GM18505 (cell line): Measurements from ENCODE around the gene NTHL1.

Experiments used
- ATAC-seq: cut with Tn5 transposase; IDR thresholded peaks from one replicate; pipeline ENCODE4 v1.9.1; 2021; ENCODE audit not compliant: unreplicated experiment
- POLR2A ChIP-seq: IDR thresholded peaks from 4 replicates; pipeline ENCODE4 v1.6.1; 2011; ENCODE audit warnings: borderline replicate concordance; ENCODE audit not compliant: insufficient read depth, insufficient read length; ENCODE audit errors: extremely low read depth

The NTHL1 gene

DNA sequence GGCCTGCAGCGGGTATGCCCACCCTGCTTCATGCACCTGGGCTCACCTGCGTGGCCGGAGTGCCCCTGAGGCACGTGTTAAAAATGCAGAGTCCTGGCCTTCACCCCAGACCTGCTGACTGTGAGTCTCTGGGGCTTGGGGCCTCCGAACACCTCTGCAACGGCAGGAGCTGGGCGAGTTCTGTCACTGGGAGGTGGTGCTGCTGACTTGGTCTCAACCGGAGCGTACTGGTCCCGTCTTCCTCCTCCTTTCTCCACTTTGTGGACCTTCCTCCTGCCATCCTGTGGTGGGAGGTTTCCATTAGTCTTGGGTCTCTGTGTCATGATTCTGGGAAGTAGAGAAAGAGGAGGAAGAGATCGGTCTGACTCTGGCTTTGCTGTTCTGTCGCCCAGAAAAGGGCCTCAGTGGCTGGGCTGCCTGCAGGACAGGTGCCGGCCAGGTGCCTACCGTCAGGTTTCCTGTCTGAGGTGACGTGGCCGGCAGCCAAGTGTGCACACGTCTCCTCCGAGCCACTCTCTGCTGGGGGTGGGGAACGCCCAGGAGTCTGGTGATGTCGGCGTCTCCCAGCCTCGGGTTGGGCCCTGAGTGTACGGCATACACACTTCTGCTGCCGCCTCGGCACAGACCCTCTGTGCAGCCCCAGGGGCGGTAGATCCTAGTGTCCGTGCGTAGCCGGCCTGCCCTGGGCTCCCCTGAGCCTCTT, 7.1 kb upstream of the NTHL1 start:
- no peak for ATAC-seq
- TF ChIP-seq POLR2A, result no peak

DNA sequence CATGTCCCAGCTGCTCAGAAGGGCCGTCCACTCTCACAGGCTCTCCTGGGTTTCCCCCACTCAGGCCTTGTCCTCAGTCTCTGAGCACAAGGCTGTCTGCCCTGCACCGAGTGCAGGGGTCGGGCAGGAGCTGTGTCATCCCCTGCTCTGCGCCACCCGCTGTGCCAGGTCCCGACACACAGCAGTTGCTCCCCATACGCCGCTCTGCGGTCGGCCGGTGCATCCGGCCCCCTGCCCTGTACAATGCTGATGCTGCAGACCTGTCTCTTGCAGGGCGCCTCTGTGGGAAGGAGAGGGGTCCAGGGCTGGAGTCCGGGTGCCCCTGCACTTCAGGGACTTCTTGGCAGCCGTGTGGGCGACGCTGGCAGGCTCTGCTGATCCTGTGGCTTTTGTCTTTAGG, 6.3 kb upstream of the NTHL1 start:
- no peak for TF ChIP-seq POLR2A
- no peak for ATAC-seq

DNA sequence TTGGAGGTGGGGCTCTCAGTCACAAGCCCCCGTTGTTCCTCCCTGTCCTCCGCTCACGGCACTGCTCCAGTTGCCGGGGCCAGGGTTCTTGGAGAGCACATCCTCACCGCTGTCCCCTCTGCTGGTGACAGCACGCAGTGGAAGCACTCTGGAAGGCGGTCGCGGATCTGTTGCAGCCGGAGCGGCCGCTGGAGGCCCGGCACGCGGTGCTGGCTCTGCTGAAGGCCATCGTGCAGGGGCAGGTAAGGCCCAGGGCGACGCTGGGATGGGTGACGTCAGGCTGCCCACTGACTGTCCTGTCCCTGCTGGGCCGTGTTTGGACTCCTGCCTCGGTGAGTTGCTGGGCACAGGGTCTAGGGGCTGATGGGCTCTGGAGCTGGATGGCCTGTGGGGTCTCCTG, 5.6 kb upstream of the NTHL1 start:
- TF ChIP-seq POLR2A, result no peak
- ATAC-seq, result no peak

DNA sequence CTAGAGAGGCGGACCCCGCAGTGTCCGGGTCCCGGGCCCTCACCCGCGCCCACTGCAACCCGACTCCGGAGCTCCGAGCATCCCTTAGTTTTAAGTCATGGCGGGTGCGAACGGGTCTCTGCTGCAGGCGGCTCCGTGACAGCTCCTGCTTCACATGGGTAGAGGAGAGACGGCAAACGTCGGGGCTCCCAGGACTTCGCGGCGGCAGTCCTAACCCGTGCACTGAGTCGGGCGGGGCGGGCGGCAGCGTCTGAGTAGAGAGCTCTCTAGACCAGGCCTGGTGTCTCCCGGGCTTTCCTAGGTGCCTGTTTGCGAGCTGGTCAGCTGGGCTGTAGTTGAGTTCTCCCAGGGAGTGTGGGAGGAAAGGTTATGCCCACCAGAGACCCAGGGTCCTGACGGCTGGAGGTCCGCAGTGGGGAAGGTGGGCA, 496 bp upstream of the NTHL1 start:
- TF ChIP-seq POLR2A, result no peak
- ATAC-seq, result no peak

DNA sequence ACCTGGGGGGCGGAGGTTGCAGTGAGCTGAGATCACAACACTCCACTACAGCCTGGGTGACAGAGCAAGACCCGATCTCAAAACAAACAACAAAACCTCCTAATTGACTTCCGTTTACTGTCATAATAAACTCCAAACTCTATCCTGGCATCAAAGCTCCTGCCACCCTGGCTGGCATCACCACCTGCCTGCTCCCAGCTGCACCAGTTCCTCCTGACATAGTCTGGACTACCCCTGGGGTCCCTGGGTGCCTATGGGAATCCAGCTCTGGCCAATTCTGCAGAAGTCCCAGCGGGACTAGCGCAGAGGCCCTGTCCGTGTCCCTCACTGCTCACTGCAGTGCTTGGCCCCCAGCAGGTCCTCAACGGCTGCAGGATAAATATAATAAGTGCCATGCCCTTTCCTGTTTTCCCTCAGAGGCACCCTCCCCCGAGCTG, 723 bp downstream of the NTHL1 start:
- TF ChIP-seq POLR2A, result no peak
- no peak for ATAC-seq

GRCh38 chr16:2045965-2046892, 1.4 kb downstream of the NTHL1 start:
- ATAC-seq, result no peak
- no peak for TF ChIP-seq POLR2A

GRCh38 chr16:2044541-2044940, 3.1 kb downstream of the NTHL1 start:
- no peak for TF ChIP-seq POLR2A
- ATAC-seq, result no peak

DNA sequence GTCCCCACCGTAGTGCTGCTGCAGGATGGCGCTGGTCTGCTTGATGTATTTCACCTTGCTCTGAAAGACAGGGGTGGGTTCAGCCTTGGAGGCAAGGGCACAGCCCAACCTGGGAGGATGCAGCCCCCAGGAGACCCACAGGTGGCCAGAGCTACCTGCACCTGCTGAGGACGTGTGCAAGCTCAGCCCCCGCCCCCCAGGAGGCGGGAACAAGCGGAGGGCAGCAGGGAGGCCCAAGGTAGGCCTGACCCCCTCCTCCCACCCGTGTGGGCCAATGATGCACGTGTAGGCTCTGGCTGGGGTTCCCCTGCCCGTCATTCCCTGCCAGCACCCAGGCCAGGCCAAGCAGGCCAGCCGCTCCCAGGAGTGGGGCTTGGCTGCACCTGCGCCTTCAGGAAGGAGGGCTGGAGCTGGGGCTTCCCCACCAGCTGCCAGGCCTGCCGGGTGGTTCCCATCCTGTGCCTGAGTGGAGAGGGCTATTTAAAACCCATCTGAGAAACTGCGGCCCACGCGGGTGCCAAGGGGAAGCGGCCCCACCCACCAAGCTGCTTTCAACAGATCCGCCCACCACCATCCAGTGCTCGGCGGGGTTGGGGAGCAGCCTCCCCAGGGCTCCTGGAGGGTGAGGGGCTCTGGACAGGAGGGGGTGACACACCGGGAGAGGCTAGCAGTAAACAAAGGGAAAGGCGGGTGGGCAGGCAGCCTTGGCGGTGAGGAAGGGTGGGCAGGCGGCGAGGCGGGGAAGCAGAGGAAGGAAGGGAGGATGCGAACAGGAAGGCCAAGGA, 3.8 kb downstream of the NTHL1 start:
- no peak for ATAC-seq
- TF ChIP-seq POLR2A, result no peak

DNA sequence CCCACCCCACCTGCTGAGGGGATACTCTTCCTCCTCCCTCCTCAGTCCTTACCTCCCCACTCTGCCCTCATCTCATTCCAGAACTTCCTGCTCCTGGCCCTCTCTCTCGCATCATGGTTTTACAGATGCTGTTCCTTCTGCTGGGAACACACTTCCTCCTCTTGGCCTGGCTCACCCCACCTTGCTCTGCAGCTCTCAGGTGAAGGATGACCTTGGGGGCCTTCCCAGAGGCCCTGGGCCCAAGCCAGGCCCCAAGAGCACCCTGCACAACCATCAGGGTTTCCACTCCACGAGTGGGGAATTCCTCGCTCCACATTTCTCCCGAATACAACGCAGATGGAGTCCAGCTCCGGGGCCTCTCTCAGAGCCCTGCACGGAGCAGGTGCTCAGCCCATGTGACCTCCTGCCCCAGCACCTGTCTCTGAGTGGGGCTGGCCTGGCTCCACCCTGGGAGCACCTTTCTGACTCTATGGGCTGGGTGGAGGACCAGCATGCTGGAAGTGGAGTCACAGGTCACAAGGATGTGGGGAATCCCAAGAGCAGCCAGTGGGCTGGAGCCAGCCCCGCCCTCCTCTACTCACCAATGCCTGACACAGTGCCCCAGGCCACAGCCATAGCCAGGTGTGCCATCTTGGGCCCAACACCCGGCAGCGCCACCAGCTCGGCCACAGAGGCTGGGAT, 4.5 kb downstream of the NTHL1 start:
- no peak for ATAC-seq
- TF ChIP-seq POLR2A, result no peak

- ATAC-seq, result no peak
- TF ChIP-seq POLR2A, result no peak
These were observed 5.3 kb downstream of the NTHL1 start for GRCh38 chr16:2042171-2042985.

GRCh38 chr16:2040787-2041522, 6.7 kb downstream of the NTHL1 start:
- ATAC-seq, result no peak
- no peak for TF ChIP-seq POLR2A
